Motor neuron (in vitro differentiated cells): ENCODE measurements around the gene TMEM108. TPM values are rescaled to one million over a fixed set of nuclear protein-coding genes. Genes with fewer than 3 reads are reported as not detected.

Experiments
- ATAC-seq, 8 experiments: fragments of 200-7000 bp; cut with Tn5 transposase; replicated peaks in 6 of 8; 2 replicates each; pipeline ENCODE4 v1.8.0; 2021; ENCODE audit warnings: mild to moderate bottlenecking in 8 of 8, moderate library complexity in 8 of 8
- H3K27ac ChIP-seq, 2 donors: fragments of 250-450 bp; sonication (Bioruptor Pico); 2 replicates each; pipeline ENCODE4 v1.9.0; 2021; ENCODE audit warnings: antibody characterized with exemption in 2 of 2, mild to moderate bottlenecking in 2 of 2, moderate library complexity in 1 of 2
- H3K4me1 ChIP-seq, 2 donors: fragments of 250-450 bp; sonication (Bioruptor Pico); replicated peaks in 1 of 2; 2 replicates each; pipeline ENCODE4 v1.6.1; 2021; ENCODE audit warnings: antibody characterized with exemption in 2 of 2, mild to moderate bottlenecking in 2 of 2, moderate library complexity in 1 of 2
- H3K4me3 ChIP-seq, 5 donors: fragments of 250-450 bp; sonication (Bioruptor Pico); 2 replicates each; pipeline ENCODE4 v1.9.0; 2021; ENCODE audit warnings: antibody characterized with exemption in 5 of 5, mild to moderate bottlenecking in 5 of 5, moderate library complexity in 4 of 5
- WGBS, 10 experiments: fragments of 450-650 bp; shearing (Covaris generic); methylation state at CpG; one replicate each; pipeline ENCODE4 v1.0.0; 2022; 5-methylcytosine and 5-hydroxymethylcytosine counted together
- in situ Hi-C, 9 experiments: fragments of 400-800 bp; cut with MboI; loops; one replicate each; pipeline ENCODE4 v1.15.0; 2021; ENCODE audit warnings: low sequenced_read_pairs in 9 of 9, low pct_unique_long_range_greater_than_20kb in 2 of 9; ENCODE audit not compliant: unreplicated experiment in 9 of 9
- total RNA-seq, 8 experiments: library from RNA; unstranded; fragments of 300-600 nt; gene quantifications; 2 replicates each; pipeline versions ENCODE4 v1.2.3 to v1.2.4, GENCODE V29; 2022

TMEM108 gene
- total RNA-seq, 8 experiments from 2014 or later, result 0.51 to 28.4 (median 2.9) TPM

DNA sequence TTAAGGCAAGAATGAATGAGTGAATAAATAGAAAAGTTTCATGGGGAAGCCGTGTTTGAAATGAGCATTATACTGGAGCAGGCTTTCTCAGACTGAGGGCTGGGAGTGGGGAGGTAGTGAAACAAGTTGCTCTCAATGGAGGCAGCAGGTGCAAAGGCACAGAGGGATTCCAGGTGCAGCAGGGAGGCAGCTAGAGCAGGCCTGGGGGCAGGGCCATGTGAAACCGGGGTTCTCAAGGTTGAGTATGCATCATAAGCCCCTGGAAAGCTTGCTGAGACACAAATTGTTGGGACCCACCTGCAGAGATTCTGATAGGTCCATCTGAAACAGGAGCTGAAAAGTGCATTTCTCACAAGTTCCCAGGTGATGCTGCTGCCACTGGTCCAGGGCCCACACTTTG is 406.9 kb downstream of the TMEM108 start:
- Histone ChIP-seq H3K27ac (no peak overlapping the region), H3K4me1 (peaks cover 3 to 17% of the 10 kb centered on the region in 2 donors), H3K4me3 (no peak overlapping the region)
- ATAC-seq, result no peak
- 17 to 92% (median 63%) methylated on average over 1 to 2 of the region's 2 CpGs; no CpG with 5 or more reads in 3 of the 10 experiments for WGBS, 10 experiments
- in situ Hi-C loops, result no loop called here
